SK-N-SH treated with all-trans-retinoic acid at 6 μM for 48 hours (cell line): ENCODE results near the gene ZNF423.

Experiments used
- BACH2 ChIP-seq: fragments of 250-450 bp; sonication (Bioruptor Pico); IDR thresholded peaks from 2 replicates; pipeline ENCODE4 v1.9.0; 2021; ENCODE audit warnings: mild to moderate bottlenecking, borderline replicate concordance
- ESRRG ChIP-seq: fragments of 250-450 bp; sonication (Bioruptor Pico); IDR thresholded peaks from 2 replicates; pipeline ENCODE4 v1.6.1; 2021; ENCODE audit warnings: mild to moderate bottlenecking
- ZFP30 ChIP-seq: fragments of 450-650 bp; formaldehyde crosslinking; IDR thresholded peaks from 2 replicates; pipeline ENCODE4 v1.5.0; 2022; ENCODE audit warnings: mild to moderate bottlenecking, moderate library complexity
- ZNF70 ChIP-seq: fragments of 450-650 bp; formaldehyde crosslinking; IDR thresholded peaks from 2 replicates; pipeline ENCODE4 v1.5.0; 2020; ENCODE audit warnings: mild to moderate bottlenecking, moderate library complexity
- TF ChIP-seq, protein P1 (sequence below): fragments of 250-450 bp; sonication (Bioruptor Pico); IDR thresholded peaks from 2 replicates; pipeline ENCODE4 v1.8.0; 2020; ENCODE audit warnings: mild to moderate bottlenecking, moderate library complexity, borderline replicate concordance

DNA sequence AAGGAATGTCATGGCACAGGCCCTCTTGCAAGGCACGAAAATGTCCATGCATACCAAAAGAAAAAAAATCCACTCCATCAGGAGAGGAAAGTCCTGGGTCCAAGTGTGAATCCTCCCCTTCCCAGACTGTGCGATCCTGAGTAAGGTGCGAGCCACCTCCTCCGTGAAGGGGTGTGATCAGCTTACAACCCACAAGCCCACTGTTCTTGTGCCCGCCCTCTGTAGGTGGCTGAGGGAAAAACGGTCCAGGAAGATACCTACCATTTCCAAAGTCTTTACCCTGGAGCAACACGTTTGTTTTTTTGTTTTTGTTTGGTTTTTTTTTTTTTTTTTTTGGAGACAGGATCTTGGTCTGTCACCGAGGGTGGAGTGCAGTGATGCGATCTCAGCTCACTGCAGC, 116.5 kb downstream of the ZNF423 start:
- no peak for TF ChIP-seq BACH2 (CRISPR knock-in tag)
- TF ChIP-seq, protein P1, sequence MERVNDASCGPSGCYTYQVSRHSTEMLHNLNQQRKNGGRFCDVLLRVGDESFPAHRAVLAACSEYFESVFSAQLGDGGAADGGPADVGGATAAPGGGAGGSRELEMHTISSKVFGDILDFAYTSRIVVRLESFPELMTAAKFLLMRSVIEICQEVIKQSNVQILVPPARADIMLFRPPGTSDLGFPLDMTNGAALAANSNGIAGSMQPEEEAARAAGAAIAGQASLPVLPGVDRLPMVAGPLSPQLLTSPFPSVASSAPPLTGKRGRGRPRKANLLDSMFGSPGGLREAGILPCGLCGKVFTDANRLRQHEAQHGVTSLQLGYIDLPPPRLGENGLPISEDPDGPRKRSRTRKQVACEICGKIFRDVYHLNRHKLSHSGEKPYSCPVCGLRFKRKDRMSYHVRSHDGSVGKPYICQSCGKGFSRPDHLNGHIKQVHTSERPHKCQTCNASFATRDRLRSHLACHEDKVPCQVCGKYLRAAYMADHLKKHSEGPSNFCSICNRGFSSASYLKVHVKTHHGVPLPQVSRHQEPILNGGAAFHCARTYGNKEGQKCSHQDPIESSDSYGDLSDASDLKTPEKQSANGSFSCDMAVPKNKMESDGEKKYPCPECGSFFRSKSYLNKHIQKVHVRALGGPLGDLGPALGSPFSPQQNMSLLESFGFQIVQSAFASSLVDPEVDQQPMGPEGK (CRISPR knock-in tag): no peak
- TF ChIP-seq ZFP30 (CRISPR knock-in tag): no peak
- no peak for TF ChIP-seq ZNF70 (CRISPR knock-in tag)
- no peak for TF ChIP-seq ESRRG
